Measurements from ENCODE around the gene ADAT3. TPM values are rescaled to one million over a fixed set of nuclear protein-coding genes. Genes with fewer than 3 reads are reported as not detected.

ADAT3 gene
- total and polyA plus RNA-seq, 2 donors (not counting 1 experiment from before 2014, with no cell fraction given), result 0.42 to 1.7 TPM

DNA sequence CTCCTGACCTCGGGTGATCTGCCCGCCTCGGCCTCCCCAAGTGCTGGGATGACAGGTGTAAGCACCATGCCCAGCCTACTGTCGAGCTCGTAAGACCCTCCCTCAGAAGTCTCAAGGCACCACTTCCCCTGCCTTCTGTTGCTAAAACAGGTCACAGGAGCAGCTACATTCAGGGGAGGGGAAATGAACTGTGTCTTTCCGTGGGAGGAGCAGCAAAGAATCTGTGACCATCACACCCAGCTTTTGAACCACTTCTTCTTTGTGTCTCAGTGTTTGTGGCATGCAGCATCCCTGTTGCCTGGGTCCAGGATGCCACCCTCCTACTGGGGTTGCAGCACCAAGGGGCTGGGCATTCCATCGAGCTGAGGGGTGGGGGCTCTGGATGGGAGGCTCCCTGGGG, 28.0 kb downstream of the ADAT3 start:
- no peak for TF ChIP-seq EZH2 (IDR thresholded peaks at IDR 0.05; ENCODE audit: low read length, missing control alignments)
- TF ChIP-seq CTCF (conservative IDR thresholded peaks at IDR 0.05 in 1 of 2, IDR thresholded peaks at IDR 0.05 in 1 of 2; ENCODE audit: low read depth in 1 of 2, low read length in 2 of 2), result no peak
- H3K9me3 ChIP-seq (ENCODE audit: control insufficient read depth, insufficient read depth, low read depth, low read length), result peaks cover 2% of the 10 kb centered on the region
- no peak overlapping the region for H3K4me2 ChIP-seq (ENCODE audit: extremely low read depth, insufficient read depth, low read length)

GRCh38 chr19:1933942-1934341, 28.7 kb downstream of the ADAT3 start:
- H3K9me3 ChIP-seq (ENCODE audit: control insufficient read depth, insufficient read depth, low read depth, low read length), result peaks cover 2% of the 10 kb centered on the region
- no peaks in the 10 kb centered on the region for H3K36me3 ChIP-seq (ENCODE audit: control insufficient read depth, insufficient read depth, low read length)
- no peaks in the 10 kb centered on the region for H3K27me3 ChIP-seq (ENCODE audit: control insufficient read depth, insufficient read depth, low read length)
- no peak overlapping the region for H3K9ac ChIP-seq (ENCODE audit: insufficient read depth, low read length)
- peaks cover 3% of the 10 kb centered on the region for H3K4me1 ChIP-seq (ENCODE audit: control insufficient read depth, extremely low read depth, insufficient read depth, low read length)
- H3K27ac ChIP-seq (ENCODE audit: insufficient read depth, low read length), result no peak overlapping the region
- DNase-seq (ENCODE audit: low read depth in 2 of 2), result no peak
- no peak overlapping the region for H3K4me2 ChIP-seq (ENCODE audit: extremely low read depth, insufficient read depth, low read length)
- no peaks in the 10 kb centered on the region for H3K79me2 ChIP-seq (ENCODE audit: control insufficient read depth, insufficient read depth, low read length)
- no peak overlapping the region for H3K4me3 ChIP-seq (replicated peaks in 1 of 4; ENCODE audit: control extremely low read depth in 1 of 4, insufficient read depth in 1 of 4, low read depth in 3 of 4, low read length in 4 of 4)
- no peak overlapping the region for H2AFZ ChIP-seq (ENCODE audit: low read length)
- TF ChIP-seq EZH2 (IDR thresholded peaks at IDR 0.05; ENCODE audit: low read length, missing control alignments), result no peak
- TF ChIP-seq CTCF (conservative IDR thresholded peaks at IDR 0.05 in 1 of 2, IDR thresholded peaks at IDR 0.05 in 1 of 2; ENCODE audit: low read depth in 1 of 2, low read length in 2 of 2), result no peak
- no peaks in the 10 kb centered on the region for H4K20me1 ChIP-seq (ENCODE audit: control insufficient read depth, extremely low read depth, insufficient read depth, low read length)

More for the DNA sequence above, 28.0 kb downstream of the ADAT3 start:
- Histone ChIP-seq H3K4me3 (replicated peaks in 1 of 4; ENCODE audit: control extremely low read depth in 1 of 4, insufficient read depth in 1 of 4, low read depth in 3 of 4, low read length in 4 of 4) (no peak overlapping the region), H3K27ac (ENCODE audit: insufficient read depth, low read length) (no peak overlapping the region), H3K4me1 (ENCODE audit: control insufficient read depth, extremely low read depth, insufficient read depth, low read length) (peaks cover 3% of the 10 kb centered on the region), H3K27me3 (ENCODE audit: control insufficient read depth, insufficient read depth, low read length) (no peaks in the 10 kb centered on the region), H2AFZ (ENCODE audit: low read length) (no peak overlapping the region), H3K79me2 (ENCODE audit: control insufficient read depth, insufficient read depth, low read length) (no peaks in the 10 kb centered on the region), H4K20me1 (ENCODE audit: control insufficient read depth, extremely low read depth, insufficient read depth, low read length) (no peaks in the 10 kb centered on the region), H3K9ac (ENCODE audit: insufficient read depth, low read length) (no peak overlapping the region), H3K36me3 (ENCODE audit: control insufficient read depth, insufficient read depth, low read length) (no peaks in the 10 kb centered on the region)
- DNase-seq (ENCODE audit: low read depth in 2 of 2), result no peak

DNA sequence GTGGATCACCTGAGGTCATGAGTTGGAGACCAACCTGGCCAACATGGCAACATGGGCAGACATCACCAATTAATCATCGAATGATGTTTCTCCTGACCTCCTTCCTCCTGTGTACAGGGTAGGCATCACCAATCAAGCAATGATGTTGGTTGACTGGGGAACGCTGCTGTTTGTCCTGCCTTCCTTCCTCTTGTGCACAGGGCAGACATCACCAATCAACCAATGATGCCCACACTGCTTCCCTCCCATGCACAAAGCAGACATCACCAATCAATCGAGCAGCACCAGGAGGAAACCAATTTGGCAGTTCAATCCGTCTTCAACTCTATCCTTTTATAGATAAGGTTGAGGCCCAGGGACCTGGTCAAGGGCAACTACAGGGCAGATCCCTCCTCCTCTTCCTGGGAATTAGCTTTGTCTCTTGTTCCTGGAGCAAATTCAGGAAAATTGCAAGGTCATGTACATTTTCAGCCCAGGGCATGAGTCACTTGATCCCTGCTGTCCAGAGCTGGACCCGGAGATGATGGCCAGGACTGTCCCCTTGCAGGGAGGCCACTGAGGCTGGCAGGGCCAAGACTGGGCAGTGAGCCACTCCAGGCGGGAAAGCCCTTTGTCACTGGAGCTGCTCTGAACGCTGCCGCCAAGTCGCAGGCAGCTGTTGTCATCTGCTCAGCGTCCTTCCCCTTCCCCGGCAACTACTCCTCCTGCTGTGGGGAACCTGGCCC, 30.4 kb downstream of the ADAT3 start:
- peaks cover 9% of the 10 kb centered on the region for H3K4me1 ChIP-seq (ENCODE audit: control insufficient read depth, extremely low read depth, insufficient read depth, low read length)
- peak; percentile 45 to 65 for DNase-seq (ENCODE audit: low read depth in 2 of 2)
- no peaks in the 10 kb centered on the region for H3K36me3 ChIP-seq (ENCODE audit: control insufficient read depth, insufficient read depth, low read length)
- peaks cover 2% of the 10 kb centered on the region for H3K9me3 ChIP-seq (ENCODE audit: control insufficient read depth, insufficient read depth, low read depth, low read length)
- H3K27me3 ChIP-seq (ENCODE audit: control insufficient read depth, insufficient read depth, low read length), result no peaks in the 10 kb centered on the region
- no peaks in the 10 kb centered on the region for H3K79me2 ChIP-seq (ENCODE audit: control insufficient read depth, insufficient read depth, low read length)
- TF ChIP-seq CTCF (conservative IDR thresholded peaks at IDR 0.05 in 1 of 2, IDR thresholded peaks at IDR 0.05 in 1 of 2; ENCODE audit: low read depth in 1 of 2, low read length in 2 of 2) (no peak), EZH2 (IDR thresholded peaks at IDR 0.05; ENCODE audit: low read length, missing control alignments) (no peak)
- H3K9ac ChIP-seq (ENCODE audit: insufficient read depth, low read length), result no peak overlapping the region
- H3K4me2 ChIP-seq (ENCODE audit: extremely low read depth, insufficient read depth, low read length), result no peak overlapping the region
- no peaks in the 10 kb centered on the region for H4K20me1 ChIP-seq (ENCODE audit: control insufficient read depth, extremely low read depth, insufficient read depth, low read length)
- H2AFZ ChIP-seq (ENCODE audit: low read length), result no peak overlapping the region
- no peak overlapping the region for H3K4me3 ChIP-seq (replicated peaks in 1 of 4; ENCODE audit: control extremely low read depth in 1 of 4, insufficient read depth in 1 of 4, low read depth in 3 of 4, low read length in 4 of 4)
- H3K27ac ChIP-seq (ENCODE audit: insufficient read depth, low read length), result no peak overlapping the region
